Heart left ventricle (tissue), 16 donors: ENCODE results near the gene FNDC3B. TPM values are rescaled to one million over a fixed set of nuclear protein-coding genes. Genes with fewer than 3 reads are reported as not detected.

Source experiments
- ATAC-seq, 4 donors: fragments of 200-7000 bp; cut with Tn5 transposase; one replicate each; pipeline ENCODE4 v1.9.1; 2020 to 2022; ENCODE audit warnings: moderate library complexity in 4 of 4, mild to moderate bottlenecking in 3 of 4, moderate number of reproducible peaks in 1 of 4
- DNase-seq, 5 donors: peaks; one replicate each; pipeline ENCODE4 v3.0.0-alpha.2; 2020
- H3K27ac ChIP-seq, 12 donors: fragments of 200-600 bp; sonication (generic) in 4 of 12; one replicate each; pipeline versions ENCODE4 v1.5.0 to v1.8.0; 2016 to 2022; ENCODE audit warnings: mild to moderate bottlenecking in 2 of 12
- H3K27me3 ChIP-seq, 9 donors: fragments of 200-600 bp; sonication (generic) in 2 of 9; one replicate each; pipeline versions ENCODE4 v1.5.1 to v1.8.0; 2016 to 2022; ENCODE audit warnings: mild to moderate bottlenecking in 3 of 9
- H3K36me3 ChIP-seq, 9 donors: fragments of 200-600 bp; sonication (generic) in 2 of 9; one replicate each; pipeline versions ENCODE4 v1.5.0 to v1.8.0; 2018 to 2022; ENCODE audit warnings: mild to moderate bottlenecking in 2 of 9
- H3K4me1 ChIP-seq, 12 donors: fragments of 200-600 bp; sonication (generic) in 4 of 12; one replicate each; pipeline versions ENCODE4 v1.5.0 to v1.8.0; 2016 to 2022; ENCODE audit warnings: mild to moderate bottlenecking in 3 of 12
- H3K4me3 ChIP-seq, 12 donors: fragments of 200-600 bp; sonication (generic) in 4 of 12; one replicate each; pipeline versions ENCODE4 v1.5.0 to v1.8.0; 2017 to 2022; ENCODE audit warnings: mild to moderate bottlenecking in 9 of 12, moderate library complexity in 4 of 12
- H3K9me3 ChIP-seq, 12 donors: fragments of 200-600 bp; sonication (generic) in 4 of 12; one replicate each; pipeline versions ENCODE4 v1.5.0 to v1.8.0; 2016 to 2022; ENCODE audit warnings: mild to moderate bottlenecking in 1 of 12
- POLR2A ChIP-seq, 2 donors: fragments of 450-650 bp; IDR thresholded peaks; one replicate each; pipeline ENCODE4 v1.6.1; 2017; ENCODE audit warnings: antibody characterized with exemption in 2 of 2, mild to moderate bottlenecking in 2 of 2, moderate library complexity in 2 of 2
- WGBS, 4 donors: extraction: QIAGEN DNeasy Blood & Tissue Kit in 2 of 4; methylation state at CpG; one replicate each; pipeline versions ENCODE4 v1.1.5 to v1.1.7; 2013 to 2018; 5-methylcytosine and 5-hydroxymethylcytosine counted together
- intact Hi-C, 10 donors: fragments of 100-400 bp; cut with DNase I; formaldehyde crosslinking; loops; one replicate each; pipeline versions ENCODE4 v1.11.1 to v1.14.2; 2022
- polyA plus RNA-seq, 2 donors: library from polyadenylated mRNA; stranded (reverse); fragments of 200-250 nt; gene quantifications; one replicate each; pipeline ENCODE4 v1.2.3, GENCODE V29; 2013
- total RNA-seq, 9 donors: library from RNA; depleted of rRNA in 2 of 9; stranded (reverse); fragments of >200 nt in 2 of 9; fragmentation: NEBNext Ultra II Directional in 3 of 9; extraction: Animal tissue kit (Norgen Biotek cat#: 25700) in 3 of 9; gene quantifications; one replicate each; pipeline versions ENCODE4 v1.1.0 to v1.2.4, GENCODE V29; 2016 to 2023
- TF ChIP-seq, protein P1 (sequence below), 12 donors: fragments of 200-600 bp; sonication (generic) in 4 of 12; IDR thresholded peaks; one replicate each; pipeline versions ENCODE4 v1.5.0 to v1.8.0; 2018 to 2022; ENCODE audit warnings: antibody characterized with exemption in 12 of 12, mild to moderate bottlenecking in 5 of 12
- donor health status: ischemic (EF 13 %, LVEDD 7.1; RV severe dilation, severe dysfunction).
- donor health status: healthy with polysubstance abuse.
- donor health status: DM: no; HTN: yes; CAD: no.
- donor health status: DM: no; HTN: no; CAD: no.
- donor health status: ischemic (EF 25% LVEDD 6.9; RV normal size, moderate dysfunction).
- donor health status: ischemic (EF 25% LVEDD 5.7; RV mildly dilated, moderate dysfunction).
- donor health status: healthy.
- donor health status: DM: yes; HTN: yes; CAD: no.
- donor health status: ischemic (EF 35%, LVEDD 5.7; RV mildly dilated, moderate dysfunction).
- donor health status: nonischemic (EF 11% LVEDD 7.7; RV severe dilation, severe dysfunction).
- donor health status: DM: yes; HTN: yes; CAD: no.
- donor health status: PGD.
- donor health status: ischemic (EF 29% LVEDD 5.4; RV normal size, mild dysfunction).
- donor health status: nonischemic (EF 23%, LVEDD 6.1; RV moderate dilation, normal function).

The FNDC3B gene
- total and polyA plus RNA-seq, 11 donors: 9.4 to 113 (median 68.2) TPM

GRCh38 chr3:172259111-172259541 lies 219.7 kb downstream of the FNDC3B start:
- intact Hi-C loops: loop anchor here in 2 of 10 donors (5.0 kb wide), 2 partner anchors 47 to 57 kb away; no protein-coding TSS in a partner anchor
- no peak for TF ChIP-seq POLR2A (IDR thresholded peaks at IDR 0.05)
- TF ChIP-seq, protein P1, sequence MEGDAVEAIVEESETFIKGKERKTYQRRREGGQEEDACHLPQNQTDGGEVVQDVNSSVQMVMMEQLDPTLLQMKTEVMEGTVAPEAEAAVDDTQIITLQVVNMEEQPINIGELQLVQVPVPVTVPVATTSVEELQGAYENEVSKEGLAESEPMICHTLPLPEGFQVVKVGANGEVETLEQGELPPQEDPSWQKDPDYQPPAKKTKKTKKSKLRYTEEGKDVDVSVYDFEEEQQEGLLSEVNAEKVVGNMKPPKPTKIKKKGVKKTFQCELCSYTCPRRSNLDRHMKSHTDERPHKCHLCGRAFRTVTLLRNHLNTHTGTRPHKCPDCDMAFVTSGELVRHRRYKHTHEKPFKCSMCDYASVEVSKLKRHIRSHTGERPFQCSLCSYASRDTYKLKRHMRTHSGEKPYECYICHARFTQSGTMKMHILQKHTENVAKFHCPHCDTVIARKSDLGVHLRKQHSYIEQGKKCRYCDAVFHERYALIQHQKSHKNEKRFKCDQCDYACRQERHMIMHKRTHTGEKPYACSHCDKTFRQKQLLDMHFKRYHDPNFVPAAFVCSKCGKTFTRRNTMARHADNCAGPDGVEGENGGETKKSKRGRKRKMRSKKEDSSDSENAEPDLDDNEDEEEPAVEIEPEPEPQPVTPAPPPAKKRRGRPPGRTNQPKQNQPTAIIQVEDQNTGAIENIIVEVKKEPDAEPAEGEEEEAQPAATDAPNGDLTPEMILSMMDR (IDR thresholded peaks at IDR 0.05): no peak
- ATAC-seq: peak; percentile 57 to 69 (median 66)
- H3K27ac ChIP-seq: peak overlapping the region; percentile 56 to 88 (median 76)
- H3K9me3 ChIP-seq: no peaks in the 10 kb centered on the region
- H3K4me3 ChIP-seq: no peak overlapping the region
- H3K27me3 ChIP-seq: no peaks in the 10 kb centered on the region
- 38 to 57% (median 40%) methylated on average over 6 of the region's 6 CpGs for WGBS, 4 donors
- H3K4me1 ChIP-seq: peaks cover 7 to 89% (median 75%) of the 10 kb centered on the region in 12 donors
- DNase-seq: peak in 4 of 5 donors; percentile 37 to 53 (median 48)
- H3K36me3 ChIP-seq: peaks cover 0 to 19% (median 2%) of the 10 kb centered on the region in 9 donors

DNA sequence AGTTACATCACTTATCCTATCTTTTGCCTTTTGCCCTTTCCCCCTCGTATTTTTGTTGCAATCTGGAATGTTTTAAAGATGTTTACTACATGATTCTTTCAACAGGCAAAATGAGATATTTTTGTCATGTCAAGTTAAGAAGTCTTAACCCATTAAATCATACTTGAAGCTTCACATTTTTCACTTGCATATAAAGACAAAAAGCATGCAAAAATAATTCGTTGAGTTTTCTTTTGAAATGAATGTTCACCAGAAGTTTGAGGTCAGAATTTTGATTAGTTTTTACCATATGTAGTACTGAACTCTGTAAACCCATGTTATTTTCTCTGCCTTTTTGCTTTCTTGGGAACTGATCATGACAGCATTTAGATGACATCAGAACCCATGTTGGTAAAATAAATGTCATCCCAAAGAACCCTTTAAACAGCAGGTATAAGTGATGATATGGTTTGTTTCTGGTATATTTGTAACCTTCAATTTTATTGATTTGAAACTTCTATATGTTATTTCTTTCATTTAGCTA lies 220.4 kb downstream of the FNDC3B start:
- no peaks in the 10 kb centered on the region for H3K9me3 ChIP-seq
- ATAC-seq (no peak), DNase-seq (no peak)
- H3K4me1 ChIP-seq: peaks cover 7 to 89% (median 74%) of the 10 kb centered on the region in 12 donors
- intact Hi-C loops: loop anchor here in 2 of 10 donors (5.0 kb wide), 2 partner anchors 47 to 57 kb away; no protein-coding TSS in a partner anchor
- H3K27ac ChIP-seq: peak overlapping the region; percentile 56 to 88 (median 76)
- H3K27me3 ChIP-seq: no peaks in the 10 kb centered on the region
- TF ChIP-seq POLR2A (IDR thresholded peaks at IDR 0.05): no peak
- TF ChIP-seq, protein P1 (IDR thresholded peaks at IDR 0.05): no peak
- WGBS, 4 donors: 51 to 66% (median 59%) methylated on average over 2 of the region's 2 CpGs
- no peak overlapping the region for H3K4me3 ChIP-seq
- peaks cover 0 to 16% (median 3%) of the 10 kb centered on the region in 9 donors for H3K36me3 ChIP-seq

- H3K27me3 ChIP-seq: no peaks in the 10 kb centered on the region
- H3K4me3 ChIP-seq: no peak overlapping the region
- peak overlapping the region in 10 of 12 donors; percentile 62 to 88 (median 79) for H3K27ac ChIP-seq
- TF ChIP-seq, protein P1 (IDR thresholded peaks at IDR 0.05): no peak
- no peak for TF ChIP-seq POLR2A (IDR thresholded peaks at IDR 0.05)
- peak in 1 of 4 donors; percentile 27 for ATAC-seq
- peaks cover 7 to 88% (median 71%) of the 10 kb centered on the region in 12 donors for H3K4me1 ChIP-seq
- intact Hi-C loops: no loop called here
- WGBS, 4 donors: 52 to 62% (median 59%) methylated on average over 2 of the region's 2 CpGs
- peaks cover 0 to 14% (median 3%) of the 10 kb centered on the region in 9 donors for H3K36me3 ChIP-seq
- no peaks in the 10 kb centered on the region for H3K9me3 ChIP-seq
- no peak for DNase-seq
Observed at GRCh38 chr3:172260381-172260780, 221.0 kb downstream of the FNDC3B start.

GRCh38 chr3:172261054-172261453 lies 221.7 kb downstream of the FNDC3B start:
- TF ChIP-seq, protein P1 (IDR thresholded peaks at IDR 0.05): no peak
- TF ChIP-seq POLR2A (IDR thresholded peaks at IDR 0.05): no peak
- H3K4me1 ChIP-seq: peaks cover 7 to 81% (median 65%) of the 10 kb centered on the region in 12 donors
- peaks cover 0 to 11% (median 3%) of the 10 kb centered on the region in 9 donors for H3K36me3 ChIP-seq

More at GRCh38 chr3:172261054-172261453, 221.7 kb downstream of the FNDC3B start:
- intact Hi-C loops: no loop called here
- WGBS, 4 donors: 74 to 81% (median 78%) methylated on average over 5 of the region's 5 CpGs
- DNase-seq: no peak
- no peak overlapping the region for H3K4me3 ChIP-seq
- ATAC-seq: no peak
- H3K9me3 ChIP-seq: no peaks in the 10 kb centered on the region
- H3K27me3 ChIP-seq: no peaks in the 10 kb centered on the region
- H3K27ac ChIP-seq: peak overlapping the region in 9 of 12 donors; percentile 67 to 88 (median 80)
